K562 (cell line): ENCODE data around the gene RAD50. TPM values are rescaled to one million over a fixed set of nuclear protein-coding genes. Genes with fewer than 3 reads are reported as not detected.

ENCODE experiments used
- ARHGAP35 ChIP-seq: fragments of 450-650 bp; IDR thresholded peaks from 2 replicates; pipeline ENCODE4 v1.6.1; 2018; ENCODE audit not compliant: partially characterized antibody
- HMG20A ChIP-seq: fragments of 450-650 bp; formaldehyde crosslinking; conservative IDR thresholded peaks from 2 replicates; pipeline ENCODE4 v1.4.0; 2020; ENCODE audit warnings: mild to moderate bottlenecking, mixed read lengths
- ILF3 ChIP-seq: fragments of 450-650 bp; IDR thresholded peaks from 2 replicates; pipeline ENCODE4 v1.6.1; 2018; ENCODE audit warnings: antibody characterized with exemption, mild to moderate bottlenecking, moderate library complexity, borderline replicate concordance
- KLF13 ChIP-seq: fragments of 450-650 bp; IDR thresholded peaks from 2 replicates; pipeline ENCODE4 v1.6.1; 2016; ENCODE audit warnings: missing genetic modification characterization, low read depth, mild to moderate bottlenecking, missing compliant biosample characterization, moderate library complexity, borderline replicate concordance
- MAZ ChIP-seq, 2 experiments: fragments of 450-650 bp in 1 of 2; sonication (generic) in 1 of 2; formaldehyde crosslinking; IDR thresholded peaks in 1 of 2; conservative IDR thresholded peaks in 1 of 2; 2 replicates each; pipeline versions ENCODE4 v1.4.0 to v1.5.0; 2020; ENCODE audit warnings: mild to moderate bottlenecking in 1 of 2, missing genetic modification reagents in 1 of 2
- PHB ChIP-seq: fragments of 250-450 bp; sonication (Bioruptor Pico); IDR thresholded peaks from 2 replicates; pipeline ENCODE4 v1.5.0; 2021
- STAT5A ChIP-seq: IDR thresholded peaks from 2 replicates; pipeline ENCODE4 v1.6.1; 2012; ENCODE audit warnings: low read length, inconsistent platforms, borderline replicate concordance
- TAF9B ChIP-seq: fragments of 450-650 bp; IDR thresholded peaks from 2 replicates; pipeline ENCODE4 v1.6.1; 2018; ENCODE audit warnings: mild to moderate bottlenecking; ENCODE audit not compliant: partially characterized antibody
- TEAD2 ChIP-seq: fragments of 450-650 bp; IDR thresholded peaks from 2 replicates; pipeline ENCODE4 v1.6.1; 2016; ENCODE audit warnings: missing genetic modification characterization, control low read depth, missing compliant biosample characterization
- U2AF1 ChIP-seq: fragments of 200-400 bp; formaldehyde crosslinking; optimal IDR thresholded peaks from 2 replicates; pipeline ENCODE3; 2017; ENCODE audit warnings: mild to moderate bottlenecking, low read depth, low read length, moderate library complexity
- USF2 ChIP-seq: sonication (generic); formaldehyde crosslinking; IDR thresholded peaks from 2 replicates; pipeline ENCODE4 v1.5.0; 2020; ENCODE audit warnings: missing genetic modification reagents
- ZBTB11 ChIP-seq, 3 experiments: fragments of 200-800 bp in 1 of 3; fragments of 250-450 bp in 1 of 3; fragments of 450-650 bp in 1 of 3; sonication (Bioruptor Pico) in 1 of 3; sonication (Bioruptor generic) in 1 of 3; formaldehyde crosslinking in 1 of 3; IDR thresholded peaks; 2 replicates each; pipeline versions ENCODE4 v1.6.1 to v1.8.0; 2016 to 2022; ENCODE audit warnings: mild to moderate bottlenecking in 2 of 3, missing genetic modification characterization in 2 of 3, missing compliant biosample characterization in 1 of 3, moderate library complexity in 1 of 3
- ZBTB33 ChIP-seq: sonication (generic); formaldehyde crosslinking; IDR thresholded peaks from 2 replicates; pipeline ENCODE4 v1.8.1; 2023; ENCODE audit warnings: mild to moderate bottlenecking, missing genetic modification reagents
- ZFP91 ChIP-seq: sonication (generic); formaldehyde crosslinking; IDR thresholded peaks from 2 replicates; pipeline ENCODE4 v1.8.0; 2022; ENCODE audit warnings: mild to moderate bottlenecking, missing genetic modification reagents
- ZNF551 ChIP-seq: fragments of 250-450 bp; sonication (Bioruptor Pico); IDR thresholded peaks from 2 replicates; pipeline ENCODE4 v1.5.0; 2021; ENCODE audit warnings: mild to moderate bottlenecking, moderate library complexity
- ZZZ3 ChIP-seq: fragments of 450-650 bp; IDR thresholded peaks from 2 replicates; pipeline ENCODE4 v1.6.1; 2016; ENCODE audit warnings: antibody characterized with exemption, mild to moderate bottlenecking, moderate library complexity
- polyA plus RNA-seq, 8 experiments: library from polyadenylated mRNA; depleted of rRNA in 4 of 8; stranded (reverse) in 5 of 8; unstranded in 3 of 8; fragments of >200 nt; fragmentation: Nextera tagmentation in 2 of 8; fragmentation: Illumina TruSeq in 1 of 8; extraction: Ambion mirVana in 2 of 8; extraction: Trizol in 1 of 8; gene quantifications; 2 replicates each; pipeline versions ENCODE4 v1.2.1 to v1.2.3, GENCODE V29; 2011 to 2014; ENCODE audit warnings: inconsistent platforms in 1 of 8, missing spikeins in 1 of 8
- total RNA-seq, 7 experiments: library from RNA; depleted of rRNA in 6 of 7; stranded (reverse); fragments of >200 nt in 6 of 7; fragmentation: Illumina TruSeq in 2 of 7; extraction: Trizol in 2 of 7; gene quantifications; 2 replicates each; pipeline versions ENCODE4 v1.2.1 to v1.2.3, GENCODE V29; 2011 to 2021; ENCODE audit warnings: low replicate concordance in 1 of 7

RAD50 gene
- total and polyA plus RNA-seq, 9 of the 15 experiments (the other 6 are each of a cell fraction or from before 2014, with no cell fraction given) = 15.3 to 74.2 (median 44.1) TPM

GRCh38 chr5:132663771-132664695, 107.3 kb downstream of the RAD50 start (continued):
- TF ChIP-seq HMG20A (CRISPR knock-in tag) (no peak), ZZZ3 (no peak), ARHGAP35 (no peak), TAF9B (no peak), KLF13 (tag) (no peak), U2AF1 (no peak), ILF3 (no peak), TEAD2 (tag) (0 out of 2 replicates have a peak, but pooled peaks have one; percentile 63), ZFP91 (CRISPR knock-in tag) (no peak), ZNF551 (CRISPR knock-in tag) (no peak), STAT5A (no peak), USF2 (no peak), ZBTB11 (CRISPR knock-in tag; IDR thresholded peaks at IDR 0.05) (peak in 1 of 3 experiments; percentile 81; a peak in 2 of 6 replicates), MAZ (CRISPR knock-in tag; conservative IDR thresholded peaks at IDR 0.05 in 1 of 2, IDR thresholded peaks at IDR 0.05 in 1 of 2) (peak in 1 of 2 experiments; percentile 32; a peak in 1 of 4 replicates), ZBTB33 (CRISPR knock-in tag) (peak; percentile 40; the same call in 1 of the 2 replicates), PHB (CRISPR knock-in tag) (no peak)
